CMK (cell line): Measurements from ENCODE around the gene CCL20.
"Not testable (repeated sequence)": the region's sequence is repeated elsewhere in the genome, so short reads cannot be mapped to it uniquely, and the experiment has no call there.

Source experiments
- DNase-seq: peaks from one replicate; pipeline ENCODE4 v3.0.0-alpha.2; 2010; ENCODE audit warnings: low read depth

Gene CCL20

GRCh38 chr2:227834916-227835650 lies 21.4 kb downstream of the CCL20 start:
- no peak for DNase-seq

GRCh38 chr2:227839339-227840129 lies 25.9 kb downstream of the CCL20 start:
- not testable (repeated sequence) for DNase-seq

- DNase-seq, result no peak
Observed at GRCh38 chr2:227846831-227847230, 33.2 kb downstream of the CCL20 start.

GRCh38 chr2:227848146-227848545 lies 34.5 kb downstream of the CCL20 start:
- DNase-seq, result no peak

GRCh38 chr2:227848586-227848985 lies 34.9 kb downstream of the CCL20 start:
- no peak for DNase-seq

GRCh38 chr2:227849906-227850305 lies 36.3 kb downstream of the CCL20 start:
- no peak for DNase-seq

- no peak for DNase-seq
Observed at GRCh38 chr2:227853204-227853629, 39.6 kb downstream of the CCL20 start.

- no peak for DNase-seq
Observed at GRCh38 chr2:227853765-227854271, 40.2 kb downstream of the CCL20 start.

- DNase-seq, result no peak
Observed at GRCh38 chr2:227855440-227855839, 41.8 kb downstream of the CCL20 start.

GRCh38 chr2:227856697-227857096 lies 43.1 kb downstream of the CCL20 start:
- no peak for DNase-seq

- no peak for DNase-seq
Observed at GRCh38 chr2:227860221-227860641, 46.6 kb downstream of the CCL20 start.

- DNase-seq, result no peak
Observed at GRCh38 chr2:227861011-227861410, 47.4 kb downstream of the CCL20 start.

GRCh38 chr2:227862227-227862740 lies 48.6 kb downstream of the CCL20 start:
- DNase-seq, result peak; percentile 33

GRCh38 chr2:227862741-227863588 lies 49.3 kb downstream of the CCL20 start:
- no peak for DNase-seq

- no peak for DNase-seq
Observed at GRCh38 chr2:227864161-227864756, 50.6 kb downstream of the CCL20 start.

- DNase-seq, result no peak
Observed at GRCh38 chr2:227865291-227865690, 51.6 kb downstream of the CCL20 start.
